ENCODE measurements around the gene TTLL5. TPM values are rescaled to one million over a fixed set of nuclear protein-coding genes. Genes with fewer than 3 reads are reported as not detected.

Gene TTLL5
- total RNA-seq, 4 donors from 2014 or later = 32.4 to 183 (median 40.6) TPM

- Histone ChIP-seq H3K9me3 (no peaks in the 10 kb centered on the region), H3K4me3 (no peak overlapping the region), H3K27ac (peak overlapping the region; percentile 63 to 72), H3K36me3 (no peaks in the 10 kb centered on the region), H3K27me3 (no peaks in the 10 kb centered on the region), H3K4me1 (no peaks in the 10 kb centered on the region)
- TF ChIP-seq POLR2A (IDR thresholded peaks at IDR 0.05) (no peak), CTCF (IDR thresholded peaks at IDR 0.05) (no peak)
- intact Hi-C loops (cut with DNase I; ENCODE audit: low total_unique reads) = no loop called here
- no peak for DNase-seq
These were observed 224.8 kb downstream of the TTLL5 start for GRCh38 chr14:75885829-75886228.

- H3K36me3 ChIP-seq = no peaks in the 10 kb centered on the region
- H3K27ac ChIP-seq = peak overlapping the region; percentile 63 to 72
- H3K4me3 ChIP-seq = no peak overlapping the region
- intact Hi-C loops (cut with DNase I; ENCODE audit: low total_unique reads) = no loop called here
- no peaks in the 10 kb centered on the region for H3K4me1 ChIP-seq
- H3K9me3 ChIP-seq = no peaks in the 10 kb centered on the region
- no peaks in the 10 kb centered on the region for H3K27me3 ChIP-seq
- TF ChIP-seq CTCF (IDR thresholded peaks at IDR 0.05) = no peak
- no peak for TF ChIP-seq POLR2A (IDR thresholded peaks at IDR 0.05)
- no peak for DNase-seq
These were observed 225.7 kb downstream of the TTLL5 start for GRCh38 chr14:75886636-75887348.

GRCh38 chr14:75888945-75889344 is 227.9 kb downstream of the TTLL5 start:
- no peaks in the 10 kb centered on the region for H3K36me3 ChIP-seq
- DNase-seq = no peak

GRCh38 chr14:75896341-75896740 is 235.3 kb downstream of the TTLL5 start:
- intact Hi-C loops (cut with DNase I; ENCODE audit: low total_unique reads) = no loop called here
- Histone ChIP-seq H3K27ac (no peak overlapping the region), H3K27me3 (no peaks in the 10 kb centered on the region), H3K4me1 (no peaks in the 10 kb centered on the region), H3K36me3 (no peaks in the 10 kb centered on the region), H3K9me3 (no peaks in the 10 kb centered on the region), H3K4me3 (no peak overlapping the region)
- DNase-seq = no peak
- TF ChIP-seq CTCF (IDR thresholded peaks at IDR 0.05) = no peak
- TF ChIP-seq POLR2A (IDR thresholded peaks at IDR 0.05) = no peak

More at GRCh38 chr14:75888945-75889344, 227.9 kb downstream of the TTLL5 start:
- H3K4me1 ChIP-seq = no peaks in the 10 kb centered on the region
- H3K4me3 ChIP-seq = no peak overlapping the region
- no peak overlapping the region for H3K27ac ChIP-seq
- no peaks in the 10 kb centered on the region for H3K27me3 ChIP-seq
- no peaks in the 10 kb centered on the region for H3K9me3 ChIP-seq
- no peak for TF ChIP-seq POLR2A (IDR thresholded peaks at IDR 0.05)
- no peak for TF ChIP-seq CTCF (IDR thresholded peaks at IDR 0.05)
- intact Hi-C loops (cut with DNase I; ENCODE audit: low total_unique reads) = no loop called here

GRCh38 chr14:75904311-75904710 is 243.3 kb downstream of the TTLL5 start:
- DNase-seq = no peak
- no peak overlapping the region for H3K4me3 ChIP-seq
- no peaks in the 10 kb centered on the region for H3K4me1 ChIP-seq
- TF ChIP-seq POLR2A (IDR thresholded peaks at IDR 0.05) = no peak
- TF ChIP-seq CTCF (IDR thresholded peaks at IDR 0.05) = no peak
- intact Hi-C loops (cut with DNase I; ENCODE audit: low total_unique reads) = loop anchor here (10.0 kb wide), 1 partner anchor 70 kb away; no protein-coding TSS in a partner anchor
- H3K9me3 ChIP-seq = no peaks in the 10 kb centered on the region
- H3K27me3 ChIP-seq = no peaks in the 10 kb centered on the region
- H3K36me3 ChIP-seq = no peaks in the 10 kb centered on the region
- no peak overlapping the region for H3K27ac ChIP-seq
